NOMO-1 treated with DMSO at 0.1 percent for 48 hours (cell line): ENCODE results near the gene SIL1.
A peak's percentile ranks its signal among the peaks of the same experiment; 100 is the strongest.
"Not testable (repeated sequence)": the region's sequence is repeated elsewhere in the genome, so short reads cannot be mapped to it uniquely, and the experiment has no call there.

ENCODE experiments used
- DNase-seq: peaks from one replicate; lab custom pipeline; 2025; ENCODE audit not compliant: unreplicated experiment; lab: John Stamatoyannopoulos, UW

The SIL1 gene

DNA sequence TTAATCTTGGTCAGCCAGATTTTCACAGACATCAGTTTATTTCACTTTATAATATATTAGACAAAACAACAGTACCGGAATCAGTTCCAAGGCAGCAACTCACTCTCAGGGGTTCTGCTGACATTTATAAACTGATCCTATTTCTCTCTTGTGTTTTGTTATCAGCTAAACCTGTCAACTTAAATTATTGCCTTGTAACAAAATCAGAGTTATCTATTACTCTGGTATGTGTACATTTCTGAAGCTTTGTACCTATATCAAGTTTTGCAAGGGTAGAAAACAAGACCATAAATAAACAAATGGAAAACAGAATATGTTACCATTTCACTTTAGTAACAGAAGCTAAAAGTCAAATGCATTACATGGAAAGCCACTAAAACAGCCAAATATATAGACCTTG lies 122.1 kb downstream of the SIL1 start:
- DNase-seq: no peak

DNA sequence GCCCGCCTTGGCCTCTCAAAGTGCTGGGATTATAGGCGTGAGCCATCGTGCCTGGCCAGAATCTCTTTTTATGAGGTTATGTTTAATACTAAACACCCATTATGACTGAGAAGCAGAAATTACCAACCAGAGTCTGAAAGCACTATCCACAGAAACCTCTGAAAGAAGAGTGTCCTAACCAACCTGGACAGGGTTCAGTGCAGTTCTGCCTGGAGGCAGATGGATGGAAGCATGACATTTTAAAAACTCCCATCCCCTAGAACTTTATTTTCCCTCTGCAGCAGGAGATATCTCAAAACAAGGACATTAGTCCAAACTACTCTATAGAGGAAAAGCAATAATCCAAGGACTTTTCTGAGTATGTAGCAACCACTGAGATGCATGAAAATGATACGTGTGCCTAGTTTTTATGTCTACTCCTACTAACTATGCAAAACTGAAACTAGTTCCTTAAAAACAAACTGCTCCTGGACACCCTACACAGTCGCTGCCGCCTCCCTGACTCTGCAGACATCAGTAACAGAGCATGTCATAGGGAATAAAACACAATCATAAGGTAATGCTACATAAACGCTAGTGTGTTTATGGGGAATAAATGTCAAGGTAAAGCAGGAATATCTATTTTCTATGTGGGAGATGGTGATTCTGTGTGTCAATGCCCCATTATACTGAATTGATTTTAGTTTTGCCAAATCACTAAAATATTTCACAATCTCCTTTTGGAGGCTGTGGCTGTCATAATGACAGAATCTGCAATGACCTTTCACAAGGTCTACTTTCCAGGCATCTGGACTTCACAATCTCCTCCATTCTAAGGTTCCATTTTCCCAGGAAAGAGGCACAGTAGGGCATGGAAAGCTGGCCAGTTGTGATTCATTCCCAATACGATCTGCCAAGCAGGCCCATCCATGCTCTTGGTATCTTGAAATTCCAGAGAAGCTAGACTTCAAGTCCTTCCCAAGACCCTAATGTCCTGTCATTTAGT lies 122.8 kb downstream of the SIL1 start:
- DNase-seq: peak; percentile 69

DNA sequence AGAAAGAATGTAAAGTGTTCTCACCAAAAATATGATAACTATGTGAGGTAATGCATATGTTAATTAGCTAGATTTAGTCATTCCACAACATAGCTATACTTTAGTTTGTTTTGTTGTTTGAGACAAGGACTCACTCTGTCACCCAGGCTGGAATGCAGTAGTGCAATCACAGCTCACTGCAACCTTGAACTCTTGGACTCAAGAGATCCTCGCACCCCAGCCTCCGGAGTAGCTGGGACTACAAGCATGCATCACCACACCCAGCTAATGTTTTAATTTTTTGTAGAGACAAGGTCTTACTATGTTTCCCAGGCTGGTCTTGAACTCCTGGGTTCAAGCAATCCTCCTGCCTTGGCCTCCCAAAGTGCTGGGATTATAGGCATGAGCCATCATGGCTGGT lies 124.2 kb downstream of the SIL1 start:
- not testable (repeated sequence) for DNase-seq

DNA sequence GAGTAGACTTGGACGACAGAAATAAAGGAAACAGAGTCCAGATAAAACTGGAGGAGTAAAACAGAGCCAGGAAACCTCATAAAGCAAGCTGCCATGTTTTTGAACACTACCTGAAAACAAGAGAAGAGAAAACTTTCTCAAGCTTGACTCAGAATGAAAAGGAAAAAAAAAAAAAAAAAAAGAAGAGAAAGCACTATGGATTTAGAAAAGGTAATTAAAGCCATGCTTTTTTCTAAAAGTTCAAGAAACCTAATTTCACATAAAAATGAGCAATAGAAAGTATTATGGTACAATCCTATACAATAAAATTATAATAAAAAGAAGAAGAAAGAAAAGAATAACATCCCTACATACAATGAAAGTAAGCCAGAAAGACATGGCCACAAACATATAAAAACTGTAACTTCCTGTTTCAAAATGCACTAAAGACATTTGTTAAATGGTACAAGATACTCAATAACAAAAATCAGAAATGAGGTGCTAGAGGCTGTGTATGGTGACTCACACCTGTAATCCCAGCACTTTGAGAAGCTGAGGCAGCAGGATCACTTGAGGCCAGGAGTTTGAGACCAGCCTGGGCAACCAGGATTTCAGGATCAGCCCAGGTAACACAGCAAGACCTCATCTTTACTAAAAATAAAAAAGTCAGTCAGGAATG lies 129.5 kb downstream of the SIL1 start:
- DNase-seq: peak; percentile 28

DNA sequence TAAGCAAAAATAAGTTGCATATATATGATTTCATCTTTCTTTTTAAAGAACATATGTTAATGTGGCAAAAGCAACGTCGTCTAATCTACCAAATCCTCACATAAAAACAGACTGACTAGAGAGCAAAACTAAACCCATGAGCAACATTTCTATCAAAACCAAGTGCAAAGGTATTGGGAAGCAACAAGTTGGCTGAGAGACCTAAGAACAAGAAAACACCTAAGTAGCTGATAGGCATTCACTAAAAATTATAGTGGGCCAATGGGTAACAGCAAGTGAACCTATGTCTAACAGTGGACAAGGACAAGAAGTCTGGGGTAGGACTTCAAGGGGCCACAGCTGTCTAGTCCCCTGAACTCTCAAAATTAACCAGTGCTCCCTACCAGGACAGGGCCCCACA lies 130.1 kb downstream of the SIL1 start:
- DNase-seq: no peak

DNA sequence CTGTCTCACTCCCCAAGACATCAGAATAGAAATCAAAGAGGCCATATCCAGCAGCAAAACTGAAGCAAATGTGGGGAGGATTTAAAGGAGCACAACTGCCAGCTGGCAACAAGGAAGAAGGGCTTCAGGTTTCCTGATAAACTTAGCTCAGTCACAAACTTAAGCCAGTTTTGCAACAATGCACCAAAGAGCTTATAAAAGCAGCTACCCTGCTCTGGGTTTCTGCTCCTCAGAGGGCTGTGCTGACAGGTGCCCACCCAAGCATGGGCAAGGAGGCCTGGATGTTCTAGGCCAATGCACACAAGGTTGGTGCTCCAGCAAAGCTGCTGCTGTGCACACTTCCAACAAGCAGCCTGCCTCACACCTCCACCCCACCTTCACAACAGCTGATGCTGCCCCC lies 132.9 kb downstream of the SIL1 start:
- no peak for DNase-seq

DNA sequence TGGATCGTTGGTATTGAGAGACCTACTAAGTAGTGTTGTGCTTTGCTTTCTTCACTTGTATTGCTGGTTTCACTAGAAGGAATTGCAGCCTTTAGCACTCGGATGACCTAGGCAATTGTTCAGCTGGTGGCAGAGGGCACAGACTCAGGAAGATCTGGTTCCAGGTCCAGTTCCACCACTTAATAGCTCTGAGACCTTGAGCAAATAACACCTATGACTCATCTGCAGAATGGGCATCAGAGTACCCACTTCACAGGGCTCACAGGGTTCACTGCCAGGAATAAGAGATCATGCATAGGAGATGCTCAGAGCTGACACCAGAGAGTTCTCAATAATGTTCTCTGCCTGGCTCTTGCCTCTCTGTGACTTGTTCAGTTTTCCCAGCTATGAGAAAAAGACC lies 133.6 kb downstream of the SIL1 start:
- no peak for DNase-seq

DNA sequence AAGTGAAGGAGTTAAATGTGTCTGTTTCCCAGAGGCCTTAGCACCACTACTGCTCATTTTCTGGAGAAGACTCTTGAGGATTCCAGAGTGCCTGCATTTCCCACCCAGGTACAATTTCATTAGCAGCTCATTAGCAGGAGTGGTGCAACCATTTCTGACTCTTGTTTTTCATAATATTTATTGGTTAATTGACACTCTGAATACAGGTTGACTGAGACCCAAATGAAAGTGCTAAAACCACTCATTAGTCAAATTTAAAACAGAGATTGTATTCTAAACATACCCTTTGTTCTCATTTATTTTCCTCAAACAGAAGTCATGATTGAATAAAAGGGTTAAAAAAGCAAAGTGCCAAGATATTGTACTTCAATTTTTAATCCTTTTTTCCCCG lies 134.5 kb downstream of the SIL1 start:
- no peak for DNase-seq

DNA sequence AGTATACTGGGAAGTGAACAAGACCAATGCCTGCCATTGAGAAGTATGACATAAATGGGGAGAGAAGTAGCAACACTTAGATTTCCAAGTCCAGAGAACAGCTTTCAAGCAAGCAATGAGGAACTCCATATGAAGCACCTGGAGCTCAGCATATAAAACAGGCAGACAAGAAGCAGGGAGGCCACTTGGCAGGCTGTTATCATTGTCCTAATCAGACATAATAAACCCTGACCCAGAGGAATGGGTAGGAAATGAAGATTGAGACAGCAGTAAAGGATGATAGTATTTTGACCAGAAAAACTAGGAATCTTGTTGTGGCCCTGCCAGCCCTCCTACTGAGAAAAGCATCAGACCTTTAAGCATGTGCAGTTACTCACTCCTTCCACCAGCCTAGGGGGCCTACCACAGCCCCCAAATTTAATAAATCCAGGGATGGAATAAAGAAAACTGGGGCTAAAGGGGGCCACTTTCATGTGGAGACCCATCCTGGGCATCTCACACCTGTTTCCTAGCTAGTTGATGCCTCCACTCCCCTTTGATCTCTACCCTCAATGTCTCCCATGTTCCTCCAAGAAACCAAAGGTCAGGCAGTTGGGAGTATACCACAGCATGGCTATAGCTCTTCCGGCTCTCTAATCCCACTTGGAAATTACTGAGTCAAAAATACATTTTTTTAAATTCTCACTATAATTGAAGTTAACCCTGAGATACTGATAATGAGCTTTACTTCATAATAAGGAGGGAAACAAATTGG lies 135.1 kb downstream of the SIL1 start:
- DNase-seq: no peak

DNA sequence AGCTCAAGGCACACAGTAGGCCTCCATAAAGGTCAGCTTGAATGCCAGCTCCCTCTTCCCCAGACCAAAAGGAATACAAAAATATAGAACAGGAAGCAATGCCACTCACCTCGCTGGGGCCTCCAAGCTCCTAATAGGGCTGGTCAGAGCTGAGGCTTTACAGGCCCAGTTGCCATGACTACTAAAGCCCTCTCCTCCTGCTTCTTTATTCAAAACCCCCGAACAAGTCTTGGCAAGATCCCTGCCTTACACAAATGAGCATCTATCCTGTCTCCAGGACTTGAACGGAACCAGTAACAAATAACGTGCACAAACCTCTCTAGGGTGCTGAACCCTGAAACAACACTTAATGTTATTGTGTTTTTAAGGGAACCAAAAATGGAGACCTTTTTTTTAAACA lies 136.3 kb downstream of the SIL1 start:
- DNase-seq: no peak

DNA sequence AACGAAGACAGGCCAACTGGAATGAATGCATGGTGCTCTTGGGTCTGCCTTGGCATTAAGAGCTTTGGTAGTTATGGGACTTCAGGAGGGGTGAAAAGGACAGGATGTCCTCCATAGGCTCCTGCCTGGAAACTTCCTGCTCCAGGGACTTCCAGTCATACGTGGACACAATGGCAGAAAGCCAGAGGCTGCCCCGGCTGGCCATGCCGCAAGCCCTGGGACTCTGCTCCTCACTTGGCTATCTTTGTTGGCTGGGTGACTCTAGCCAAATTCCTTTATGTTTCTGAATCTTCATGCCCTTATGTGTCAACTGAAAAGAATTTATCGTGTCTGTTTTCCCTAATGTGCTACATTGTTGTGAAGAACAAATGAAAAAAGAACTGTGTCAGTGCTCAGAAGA lies 136.9 kb downstream of the SIL1 start:
- no peak for DNase-seq

DNA sequence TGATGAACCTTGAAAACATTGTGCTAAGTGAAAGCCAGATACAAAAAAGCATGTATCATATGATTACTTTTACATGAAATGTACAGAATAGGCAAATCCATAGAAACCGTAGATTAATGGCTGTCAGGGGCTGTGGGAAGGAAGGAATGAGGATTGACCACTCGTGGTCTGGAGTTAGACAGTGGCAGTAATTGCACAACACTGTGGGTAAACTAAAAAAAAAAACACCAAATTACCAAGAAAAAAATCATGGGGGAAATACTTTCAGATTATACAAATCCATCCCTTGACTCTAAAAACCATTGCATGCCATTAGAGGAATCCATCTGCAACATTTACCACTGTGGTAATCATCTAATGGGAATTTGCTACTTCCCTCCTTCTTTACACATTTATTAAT lies 140.0 kb downstream of the SIL1 start:
- DNase-seq: no peak

DNA sequence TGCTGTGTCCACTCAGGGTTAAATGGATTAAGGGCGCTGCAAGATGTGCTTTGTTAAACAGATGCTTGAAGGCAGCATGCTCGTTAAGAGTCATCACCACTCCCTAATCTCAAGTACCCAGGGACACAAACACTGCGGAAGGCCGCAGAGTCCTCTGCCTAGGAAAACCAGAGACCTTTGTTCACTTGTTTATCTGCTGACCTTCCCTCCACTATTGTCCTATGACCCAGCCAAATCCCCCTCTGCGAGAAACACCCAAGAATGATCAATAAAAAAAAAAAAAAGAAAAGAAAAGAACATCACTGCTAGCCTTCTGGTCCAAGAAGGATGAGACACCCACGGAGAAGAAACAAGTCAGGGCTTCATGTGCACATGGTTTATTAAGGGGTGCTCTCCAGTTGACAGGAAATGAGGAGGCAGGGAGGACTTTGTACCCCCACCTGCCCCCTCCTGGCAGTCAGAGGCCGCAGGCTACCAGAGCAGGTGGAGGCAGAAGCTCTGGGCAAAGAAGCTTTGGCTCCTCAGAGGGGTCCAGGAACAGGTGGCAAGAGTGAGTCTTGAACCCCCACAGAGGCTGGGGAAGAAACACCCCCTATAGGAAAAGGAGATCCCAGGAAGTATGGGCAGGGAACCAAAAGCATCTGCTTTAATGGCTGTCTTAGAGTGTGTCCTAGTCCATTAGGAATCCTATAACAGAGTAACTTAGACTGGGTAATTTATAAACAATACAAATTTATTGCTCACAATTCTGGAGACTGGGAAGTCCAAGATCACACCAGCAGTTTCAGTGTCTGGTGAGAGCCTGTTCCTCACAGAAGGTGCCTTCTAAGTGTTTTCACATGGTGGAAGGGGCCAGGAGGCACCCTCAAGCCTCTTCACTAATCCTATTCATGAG lies 140.9 kb downstream of the SIL1 start:
- not testable (repeated sequence) for DNase-seq

DNA sequence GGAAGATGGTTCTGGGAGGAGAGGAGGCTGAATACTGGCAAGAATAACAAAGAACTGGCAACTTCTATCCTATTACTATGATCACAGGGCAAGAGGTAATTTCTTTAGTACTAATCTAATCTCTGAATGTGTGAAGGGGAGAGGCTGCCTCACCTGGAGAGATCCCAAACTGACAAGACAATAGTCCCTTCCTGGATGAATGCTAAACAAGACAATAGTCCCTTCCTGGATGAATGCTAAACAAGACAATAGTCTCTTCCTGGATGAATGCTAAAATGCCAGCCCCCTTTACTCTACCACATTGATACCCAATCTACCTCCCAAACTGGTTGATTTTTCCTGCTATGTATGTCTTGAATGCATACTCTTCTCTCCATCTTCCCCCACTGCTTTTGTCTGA lies 145.2 kb downstream of the SIL1 start:
- no peak for DNase-seq

DNA sequence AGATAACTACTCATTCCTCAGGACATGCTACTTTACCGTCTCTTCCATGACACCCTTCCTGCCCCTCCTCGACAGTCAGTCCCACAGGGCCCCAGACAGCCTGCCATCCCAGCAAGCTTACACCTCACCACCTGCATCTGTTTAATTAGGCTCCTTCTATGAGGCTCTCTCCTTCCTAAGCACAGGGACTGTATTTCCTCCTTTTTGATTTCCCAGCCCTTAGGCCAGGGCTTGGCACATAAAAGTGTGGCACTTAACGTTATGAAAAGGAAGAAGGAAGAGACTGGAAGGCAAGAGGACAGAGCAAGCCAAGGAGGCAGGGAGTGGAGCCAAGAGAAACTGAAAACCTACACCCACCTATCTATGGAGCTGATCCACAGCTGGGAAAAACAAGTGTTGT lies 146.8 kb downstream of the SIL1 start:
- DNase-seq: no peak

DNA sequence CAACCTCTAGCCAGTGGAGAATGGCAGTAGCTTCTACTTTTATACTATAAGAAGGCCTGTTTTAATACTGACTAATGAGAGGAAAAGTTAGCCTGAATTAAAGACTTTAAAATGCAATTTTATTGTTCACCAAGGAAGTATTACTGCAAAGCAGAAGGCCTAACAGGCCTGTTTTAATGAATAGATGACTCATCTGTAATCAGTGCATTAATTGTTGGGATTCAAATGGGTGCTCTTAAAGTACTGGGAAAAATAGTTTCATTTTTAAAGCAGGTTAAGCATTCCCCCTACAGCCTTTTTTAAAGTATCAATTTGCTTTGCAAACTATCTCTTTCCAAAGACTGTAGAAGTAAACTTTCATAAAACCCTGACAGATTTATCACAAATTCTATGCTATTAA lies 147.7 kb downstream of the SIL1 start:
- no peak for DNase-seq

DNA sequence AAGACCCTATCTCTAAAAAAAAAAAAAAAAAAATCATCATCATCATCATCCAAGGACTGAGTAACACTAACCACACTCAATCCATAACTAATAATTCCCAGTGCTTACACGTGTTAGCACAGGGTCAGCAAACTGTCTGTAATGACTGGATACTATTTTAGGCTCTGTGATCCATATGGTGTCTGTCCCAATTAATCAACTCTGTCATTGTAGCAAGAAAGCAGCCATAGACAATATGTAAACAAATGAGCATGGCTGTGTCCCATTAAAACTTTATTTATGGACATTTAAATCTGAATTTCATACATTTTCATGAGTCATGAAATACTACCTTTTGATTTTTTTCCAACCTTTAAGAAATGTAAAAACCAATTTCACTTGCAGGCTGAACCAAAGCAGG lies 148.4 kb downstream of the SIL1 start:
- no peak for DNase-seq

DNA sequence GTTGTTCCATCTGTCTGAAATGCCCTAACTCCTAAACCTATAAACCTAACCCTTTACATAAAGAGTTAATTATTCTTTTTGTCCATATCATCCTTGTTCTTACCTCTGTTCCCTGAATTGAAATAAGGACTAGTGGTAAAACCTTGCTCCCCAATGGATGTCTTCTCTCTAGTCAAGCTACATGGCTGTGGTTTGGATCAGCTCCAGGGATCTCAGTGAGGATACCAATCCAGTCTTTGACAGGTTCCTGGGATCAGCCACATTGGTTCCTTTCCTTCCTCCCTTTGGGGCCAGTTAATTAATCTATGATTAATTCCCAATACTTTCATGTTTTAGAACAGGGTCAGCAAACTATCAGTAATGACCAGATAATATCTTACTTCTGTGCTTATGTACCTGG lies 151.6 kb downstream of the SIL1 start:
- no peak for DNase-seq

DNA sequence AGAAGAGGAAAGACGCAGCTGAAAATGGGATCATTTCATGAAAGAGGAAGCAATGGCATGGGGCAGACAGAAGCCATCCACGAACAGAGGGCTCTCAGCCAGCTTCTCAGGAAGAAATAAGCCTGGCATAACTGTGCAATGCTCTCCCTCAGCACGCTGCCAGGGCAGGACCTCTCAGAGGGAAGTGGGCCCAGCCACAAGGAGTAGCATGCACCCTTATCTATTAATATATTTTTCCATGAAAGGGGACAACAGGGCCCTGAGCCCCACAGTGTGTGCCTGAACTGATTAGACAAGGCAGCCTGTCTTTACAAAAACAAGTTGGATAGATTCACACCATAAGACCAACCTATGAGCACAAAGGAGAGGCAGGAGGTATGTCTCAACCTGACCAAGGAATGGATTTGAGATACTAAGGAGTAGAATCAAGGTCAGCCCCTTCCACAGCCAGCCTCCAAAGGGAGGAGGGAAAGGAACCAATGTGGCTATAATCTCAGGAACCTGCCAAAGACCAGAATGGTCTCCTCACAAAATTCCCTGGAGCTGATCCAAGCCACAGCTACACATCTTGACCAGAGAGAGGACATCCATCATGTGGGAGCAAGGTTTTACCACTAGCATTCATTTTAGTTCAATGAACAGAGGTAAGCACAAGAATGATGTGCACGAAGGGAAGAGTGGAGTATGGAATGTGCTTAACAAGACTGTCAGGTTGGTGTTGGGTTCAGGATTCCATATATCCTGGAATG lies 154.8 kb downstream of the SIL1 start:
- DNase-seq: no peak

DNA sequence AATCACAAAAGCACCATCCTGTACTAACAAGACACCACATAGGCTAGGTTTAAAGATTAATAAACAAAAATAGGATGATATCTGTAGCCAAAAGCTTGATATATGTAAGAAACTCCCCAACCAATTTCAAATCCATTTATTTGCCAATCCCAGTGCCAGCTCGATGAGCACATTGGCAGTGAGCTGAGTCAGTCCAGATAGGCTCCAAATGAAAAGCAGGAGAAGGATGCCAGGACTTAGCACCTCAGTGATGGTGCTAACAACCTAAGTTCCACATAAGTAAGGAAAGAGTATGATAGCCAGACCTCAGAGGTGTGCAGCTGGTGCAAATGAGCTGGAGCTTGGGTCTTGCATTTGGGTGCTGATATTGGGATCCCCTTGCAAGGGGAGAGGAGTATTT lies 158.1 kb downstream of the SIL1 start:
- no peak for DNase-seq
